Mesodermal cell (in vitro differentiated cells): Measurements from ENCODE around the gene LHX1.

Experiments
- H3K27ac ChIP-seq: 2 replicates; pipeline ENCODE4 v1.7.0; 2013; ENCODE audit warnings: mild to moderate bottlenecking, low read depth, low read length, moderate library complexity; ENCODE audit not compliant: severe bottlenecking
- H3K36me3 ChIP-seq: 2 replicates; pipeline ENCODE4 v1.7.1; 2013; ENCODE audit warnings: mild to moderate bottlenecking, low read length, moderate library complexity; ENCODE audit not compliant: control insufficient read depth, insufficient read depth
- H3K4me1 ChIP-seq: one replicate; pipeline ENCODE4 v1.7.1; 2013; ENCODE audit warnings: mild to moderate bottlenecking, low read length; ENCODE audit not compliant: insufficient read depth, control insufficient read depth, poor library complexity, severe bottlenecking
- H3K4me3 ChIP-seq: 2 replicates; pipeline ENCODE4 v1.7.0; 2013; ENCODE audit warnings: low read length, control low read depth, mild to moderate bottlenecking; ENCODE audit not compliant: insufficient read depth, poor library complexity, severe bottlenecking; ENCODE audit errors: extremely low read depth
- H3K9me3 ChIP-seq: 2 replicates; pipeline ENCODE4 v1.7.1; 2013; ENCODE audit warnings: mild to moderate bottlenecking, low read length, moderate library complexity; ENCODE audit not compliant: control insufficient read depth
- WGBS, 2 experiments: methylation state at CpG; one replicate each; pipeline ENCODE4 v1.1.5; 2013; ENCODE audit warnings: missing lambda C conversion rate in 2 of 2; ENCODE audit not compliant: insufficient coverage in 2 of 2; 5-methylcytosine and 5-hydroxymethylcytosine counted together

The LHX1 gene

GRCh38 chr17:36947922-36948716 lies 10.8 kb downstream of the LHX1 start:
- no peak overlapping the region for H3K27ac ChIP-seq
- WGBS, 2 experiments = 0 to 3% methylated on average over 20 to 21 of the region's 26 CpGs
- no peaks in the 10 kb centered on the region for H3K9me3 ChIP-seq
- peak overlapping the region; percentile 68 for H3K4me3 ChIP-seq
- H3K36me3 ChIP-seq = peaks cover 29% of the 10 kb centered on the region
- no peaks in the 10 kb centered on the region for H3K4me1 ChIP-seq

GRCh38 chr17:36948717-36949460 lies 11.6 kb downstream of the LHX1 start, which contains the start of gene AATF:
AATF (plus strand) TSS chr17:36948954; CDS start chr17:36949126, 172 bp downstream.
- Histone ChIP-seq H3K9me3 (no peaks in the 10 kb centered on the region), H3K27ac (peak within 1 kb of the TSS; percentile 90), H3K4me3 (peak within 1 kb of the TSS; percentile 68), H3K4me1 (no peaks in the 10 kb centered on the region), H3K36me3 (peaks cover 36% of the 10 kb centered on the region)
- WGBS, 2 experiments = 0% methylated on average over 75 to 83 of the region's 90 CpGs

GRCh38 chr17:36949461-36949927 lies 12.2 kb downstream of the LHX1 start:
- H3K9me3 ChIP-seq = no peaks in the 10 kb centered on the region
- 8 to 10% methylated on average over 9 of the region's 9 CpGs for WGBS, 2 experiments
- H3K36me3 ChIP-seq = peaks cover 42% of the 10 kb centered on the region
- no peaks in the 10 kb centered on the region for H3K4me1 ChIP-seq
- H3K4me3 ChIP-seq = peak overlapping the region; percentile 68
- H3K27ac ChIP-seq = peak overlapping the region; percentile 90

GRCh38 chr17:36950027-36950426 lies 12.8 kb downstream of the LHX1 start:
- no peaks in the 10 kb centered on the region for H3K4me1 ChIP-seq
- H3K4me3 ChIP-seq = peak overlapping the region; percentile 68
- H3K27ac ChIP-seq = no peak overlapping the region
- WGBS, 2 experiments = 75 to 90% methylated on average over 5 to 8 of the region's 8 CpGs
- H3K36me3 ChIP-seq = peaks cover 48% of the 10 kb centered on the region
- H3K9me3 ChIP-seq = no peaks in the 10 kb centered on the region

- H3K27ac ChIP-seq = no peak overlapping the region
- no peak overlapping the region for H3K4me3 ChIP-seq
- H3K36me3 ChIP-seq = peaks cover 60% of the 10 kb centered on the region
- no peaks in the 10 kb centered on the region for H3K9me3 ChIP-seq
- no peaks in the 10 kb centered on the region for H3K4me1 ChIP-seq
- no CpG with 5 or more reads among the region's 5 CpGs for WGBS, 2 experiments
Observed at GRCh38 chr17:36951084-36951789, 14.0 kb downstream of the LHX1 start.

GRCh38 chr17:36971508-36971907 lies 34.2 kb downstream of the LHX1 start:
- Histone ChIP-seq H3K4me3 (no peak overlapping the region), H3K27ac (no peak overlapping the region), H3K9me3 (no peaks in the 10 kb centered on the region), H3K4me1 (no peaks in the 10 kb centered on the region), H3K36me3 (peaks cover 19% of the 10 kb centered on the region)
- 83 to 100% methylated on average over 2 of the region's 4 CpGs for WGBS, 2 experiments

GRCh38 chr17:36972186-36972700 lies 35.0 kb downstream of the LHX1 start:
- Histone ChIP-seq H3K9me3 (no peaks in the 10 kb centered on the region), H3K4me3 (no peak overlapping the region), H3K4me1 (no peaks in the 10 kb centered on the region), H3K36me3 (peaks cover 19% of the 10 kb centered on the region), H3K27ac (no peak overlapping the region)

GRCh38 chr17:36972905-36973304 lies 35.6 kb downstream of the LHX1 start:
- WGBS, 2 experiments = no CpG with 5 or more reads among the region's 1 CpG
- no peaks in the 10 kb centered on the region for H3K9me3 ChIP-seq
- H3K4me3 ChIP-seq = no peak overlapping the region
- no peaks in the 10 kb centered on the region for H3K4me1 ChIP-seq
- H3K36me3 ChIP-seq = peaks cover 19% of the 10 kb centered on the region
- no peak overlapping the region for H3K27ac ChIP-seq

- Histone ChIP-seq H3K4me1 (no peaks in the 10 kb centered on the region), H3K27ac (no peak overlapping the region), H3K4me3 (no peak overlapping the region), H3K9me3 (no peaks in the 10 kb centered on the region), H3K36me3 (no peaks in the 10 kb centered on the region)
- 100% methylated on average over 1 of the region's 1 CpG; no CpG with 5 or more reads in 1 of the 2 experiments for WGBS, 2 experiments
Observed at GRCh38 chr17:36975922-36976515, 38.7 kb downstream of the LHX1 start.

GRCh38 chr17:36977066-36977465 lies 39.8 kb downstream of the LHX1 start:
- H3K9me3 ChIP-seq = no peaks in the 10 kb centered on the region
- H3K4me3 ChIP-seq = no peak overlapping the region
- H3K36me3 ChIP-seq = peaks cover 5% of the 10 kb centered on the region
- 100% methylated on average over 1 of the region's 2 CpGs; no CpG with 5 or more reads in 1 of the 2 experiments for WGBS, 2 experiments
- no peaks in the 10 kb centered on the region for H3K4me1 ChIP-seq
- H3K27ac ChIP-seq = no peak overlapping the region
